Measurements from ENCODE around the gene FAM135A. TPM values are rescaled to one million over a fixed set of nuclear protein-coding genes. Genes with fewer than 3 reads are reported as not detected.
"Not testable (repeated sequence)": the region's sequence is repeated elsewhere in the genome, so short reads cannot be mapped to it uniquely, and the experiment has no call there.

Gene FAM135A
- total and polyA plus RNA-seq, 8 donors: 7.5 to 14.4 (median 8.4) TPM

DNA sequence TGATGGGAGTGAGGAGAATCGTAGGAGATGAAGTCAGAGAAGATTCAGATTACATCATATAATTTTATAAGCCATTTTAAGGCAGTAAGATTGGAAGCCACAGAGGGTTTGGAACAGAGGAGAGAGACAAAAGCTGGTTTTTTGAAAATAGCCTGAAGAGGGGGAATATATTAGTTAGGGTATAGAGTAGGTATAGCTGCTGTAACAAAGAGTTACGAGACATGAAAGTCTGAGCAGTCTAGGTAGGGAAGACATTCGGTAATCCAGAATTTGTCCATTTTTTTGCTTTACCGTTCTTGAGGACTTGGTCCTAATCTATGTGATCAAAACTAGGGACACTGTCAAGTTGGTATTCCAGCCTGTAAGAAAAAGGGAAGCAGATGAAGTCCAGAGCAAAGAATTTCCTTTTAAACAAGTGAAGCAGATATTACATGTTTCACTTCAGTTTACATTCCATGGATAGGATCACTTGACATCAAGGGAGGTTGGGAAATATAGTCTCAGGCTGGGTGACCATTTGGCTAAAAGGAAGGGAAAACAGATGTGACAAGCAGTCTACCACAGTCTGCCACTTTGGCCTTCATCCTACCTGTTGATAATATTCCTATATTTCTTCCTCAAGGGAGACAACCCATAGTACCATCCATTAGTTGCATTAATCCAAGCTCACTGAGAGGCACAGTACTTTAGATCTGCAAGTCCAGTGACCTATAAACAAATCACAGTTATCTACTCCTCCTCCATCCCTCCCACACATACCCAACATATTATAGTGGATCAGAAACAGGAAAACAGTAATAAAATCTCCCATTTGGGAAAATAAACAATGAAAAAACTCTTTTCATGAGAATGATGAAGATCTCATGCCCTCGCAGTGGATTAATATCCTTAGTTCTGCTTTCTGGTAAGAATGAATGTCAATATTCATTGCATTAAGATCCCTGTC is 10.2 kb downstream of the FAM135A start:
- ATAC-seq: no peak
- Histone ChIP-seq H3K27ac (no peak overlapping the region), H3K27me3 (no peaks in the 10 kb centered on the region), H3K36me3 (peaks cover 0 to 3% (median 0%) of the 10 kb centered on the region in 3 donors), H3K4me3 (no peak overlapping the region), H3K4me1 (peaks cover 4 to 13% (median 5%) of the 10 kb centered on the region in 3 donors), H3K9me3 (no peaks in the 10 kb centered on the region)
- WGBS, 2 donors: 94 to 95% methylated on average over 5 of the region's 5 CpGs
- TF ChIP-seq, protein P1, sequence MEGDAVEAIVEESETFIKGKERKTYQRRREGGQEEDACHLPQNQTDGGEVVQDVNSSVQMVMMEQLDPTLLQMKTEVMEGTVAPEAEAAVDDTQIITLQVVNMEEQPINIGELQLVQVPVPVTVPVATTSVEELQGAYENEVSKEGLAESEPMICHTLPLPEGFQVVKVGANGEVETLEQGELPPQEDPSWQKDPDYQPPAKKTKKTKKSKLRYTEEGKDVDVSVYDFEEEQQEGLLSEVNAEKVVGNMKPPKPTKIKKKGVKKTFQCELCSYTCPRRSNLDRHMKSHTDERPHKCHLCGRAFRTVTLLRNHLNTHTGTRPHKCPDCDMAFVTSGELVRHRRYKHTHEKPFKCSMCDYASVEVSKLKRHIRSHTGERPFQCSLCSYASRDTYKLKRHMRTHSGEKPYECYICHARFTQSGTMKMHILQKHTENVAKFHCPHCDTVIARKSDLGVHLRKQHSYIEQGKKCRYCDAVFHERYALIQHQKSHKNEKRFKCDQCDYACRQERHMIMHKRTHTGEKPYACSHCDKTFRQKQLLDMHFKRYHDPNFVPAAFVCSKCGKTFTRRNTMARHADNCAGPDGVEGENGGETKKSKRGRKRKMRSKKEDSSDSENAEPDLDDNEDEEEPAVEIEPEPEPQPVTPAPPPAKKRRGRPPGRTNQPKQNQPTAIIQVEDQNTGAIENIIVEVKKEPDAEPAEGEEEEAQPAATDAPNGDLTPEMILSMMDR (IDR thresholded peaks at IDR 0.05): no peak
- intact Hi-C loops (cut with DNase I): no loop called here
- FAIRE-seq: no peak
- DNase-seq: no peak

DNA sequence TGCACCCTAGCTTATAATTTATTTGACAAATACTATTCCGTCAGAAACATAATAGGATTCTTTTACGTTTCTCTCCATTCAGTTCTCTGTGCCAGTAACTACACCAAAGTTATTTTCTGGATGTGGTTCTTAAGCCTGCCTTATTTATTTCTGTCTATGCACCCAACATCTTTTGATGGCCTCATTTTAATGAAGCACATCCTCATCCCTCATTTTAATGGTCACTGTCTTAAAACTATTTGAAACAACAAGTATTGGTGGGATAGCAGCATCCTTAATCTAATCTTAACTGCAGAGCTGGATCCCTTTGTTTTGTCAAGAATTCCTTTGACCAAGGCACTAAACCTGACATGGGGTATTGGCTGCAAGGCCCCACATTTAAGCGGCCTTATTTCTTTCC is 11.0 kb downstream of the FAM135A start:
- no peaks in the 10 kb centered on the region for H3K27me3 ChIP-seq
- peaks cover 0 to 4% (median 0%) of the 10 kb centered on the region in 3 donors for H3K36me3 ChIP-seq
- peaks cover 4 to 13% (median 5%) of the 10 kb centered on the region in 3 donors for H3K4me1 ChIP-seq
- intact Hi-C loops (cut with DNase I): no loop called here
- no peak overlapping the region for H3K4me3 ChIP-seq
- TF ChIP-seq, protein P1 (IDR thresholded peaks at IDR 0.05): no peak
- no peak for ATAC-seq
- no peak overlapping the region for H3K27ac ChIP-seq
- FAIRE-seq: no peak
- no peak for DNase-seq
- WGBS, 2 donors: 92 to 94% methylated on average over 3 of the region's 3 CpGs
- no peaks in the 10 kb centered on the region for H3K9me3 ChIP-seq

DNA sequence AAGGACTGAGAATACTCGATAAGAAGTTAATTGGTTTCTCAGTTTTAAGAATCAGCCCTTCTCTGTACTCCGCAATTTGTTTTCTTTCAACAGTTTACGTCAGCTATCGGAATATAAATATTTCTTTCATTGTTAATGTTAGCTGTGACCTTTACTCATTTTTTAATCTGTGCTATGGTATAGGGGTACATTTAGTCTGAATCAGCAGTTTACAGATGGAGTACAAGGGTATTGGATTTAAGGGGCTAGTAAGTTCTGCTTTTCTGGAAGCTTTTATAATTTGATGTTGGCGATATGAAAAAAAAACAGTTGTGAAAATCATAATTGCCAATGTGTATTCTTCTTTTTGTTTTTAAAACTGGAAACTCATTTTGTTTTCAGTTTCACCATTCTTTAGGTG is 23.0 kb downstream of the FAM135A start:
- WGBS, 2 donors: 89 to 99% methylated on average over 5 of the region's 5 CpGs
- Histone ChIP-seq H3K27me3 (no peaks in the 10 kb centered on the region), H3K4me3 (no peak overlapping the region), H3K36me3 (no peaks in the 10 kb centered on the region), H3K9me3 (no peaks in the 10 kb centered on the region), H3K4me1 (no peaks in the 10 kb centered on the region), H3K27ac (no peak overlapping the region)
- FAIRE-seq: no peak
- DNase-seq: no peak
- TF ChIP-seq, protein P1 (IDR thresholded peaks at IDR 0.05): no peak
- intact Hi-C loops (cut with DNase I): no loop called here
- ATAC-seq: no peak

DNA sequence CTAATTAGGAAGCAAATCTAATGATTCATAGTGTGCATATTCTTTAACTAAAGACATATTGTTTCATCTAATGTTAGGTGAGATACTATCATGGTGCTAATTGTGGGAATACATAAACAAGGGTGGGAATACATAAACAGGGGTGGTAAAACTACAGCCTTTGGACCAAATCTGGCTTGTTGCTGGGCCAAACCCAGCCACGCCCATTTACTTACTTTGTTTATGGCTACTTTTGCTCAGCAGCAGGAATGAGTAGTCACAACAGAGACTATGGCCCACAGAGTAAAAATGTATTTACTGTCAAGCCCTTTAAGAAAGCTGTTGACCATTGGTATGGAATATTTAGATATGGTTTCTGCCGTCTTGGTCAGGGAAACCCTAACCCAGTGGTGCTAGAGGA is 31.7 kb downstream of the FAM135A start:
- ATAC-seq (no peak), FAIRE-seq (no peak), DNase-seq (no peak)
- Histone ChIP-seq H3K27me3 (no peaks in the 10 kb centered on the region), H3K9me3 (no peaks in the 10 kb centered on the region), H3K27ac (no peak overlapping the region), H3K36me3 (no peaks in the 10 kb centered on the region), H3K4me3 (no peak overlapping the region), H3K4me1 (no peaks in the 10 kb centered on the region)
- intact Hi-C loops (cut with DNase I): no loop called here
- TF ChIP-seq, protein P1 (IDR thresholded peaks at IDR 0.05): no peak
- WGBS, 2 donors: 89 to 98% methylated on average over 2 of the region's 2 CpGs

DNA sequence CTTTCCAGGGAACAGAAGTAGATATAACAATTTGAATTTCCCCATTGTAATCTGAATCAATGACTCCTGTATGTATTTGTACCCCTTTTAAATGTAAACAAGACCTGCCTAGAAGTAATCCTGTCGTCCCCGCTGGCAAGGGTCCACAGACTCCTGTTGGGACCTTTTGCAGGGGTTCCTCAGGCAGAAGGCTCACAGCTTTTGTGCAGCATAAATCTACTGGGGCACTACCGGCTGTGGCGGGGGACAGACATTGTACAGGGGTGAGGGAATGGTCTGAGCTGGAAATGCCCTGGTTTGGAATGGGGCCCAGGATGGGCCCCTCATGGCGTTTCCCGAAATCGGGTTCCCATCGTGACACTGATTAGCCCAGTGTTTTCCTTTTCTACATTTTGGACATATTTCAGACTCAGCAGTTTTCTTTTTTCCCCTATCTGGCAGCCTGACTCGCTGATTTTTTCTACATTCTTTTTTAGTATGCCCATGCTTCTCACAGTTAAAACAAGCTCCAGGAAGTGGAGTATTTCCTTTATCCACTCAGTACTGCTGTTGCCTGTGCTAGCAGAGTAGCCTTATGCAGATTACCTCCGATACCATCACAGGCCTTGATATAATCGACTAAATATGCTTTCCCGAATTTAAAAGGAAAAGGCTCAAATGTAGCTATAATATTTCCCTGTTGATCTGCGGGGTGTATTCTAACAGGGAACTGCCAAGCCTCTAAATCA is 34.2 kb downstream of the FAM135A start:
- DNase-seq; H3K4me1 ChIP-seq; H3K9me3 ChIP-seq; intact Hi-C loops (cut with DNase I); H3K27ac ChIP-seq; H3K36me3 ChIP-seq; H3K4me3 ChIP-seq; FAIRE-seq; H3K27me3 ChIP-seq; ATAC-seq: not testable (repeated sequence)
- WGBS, 2 donors: 92% methylated on average over 13 of the region's 13 CpGs

DNA sequence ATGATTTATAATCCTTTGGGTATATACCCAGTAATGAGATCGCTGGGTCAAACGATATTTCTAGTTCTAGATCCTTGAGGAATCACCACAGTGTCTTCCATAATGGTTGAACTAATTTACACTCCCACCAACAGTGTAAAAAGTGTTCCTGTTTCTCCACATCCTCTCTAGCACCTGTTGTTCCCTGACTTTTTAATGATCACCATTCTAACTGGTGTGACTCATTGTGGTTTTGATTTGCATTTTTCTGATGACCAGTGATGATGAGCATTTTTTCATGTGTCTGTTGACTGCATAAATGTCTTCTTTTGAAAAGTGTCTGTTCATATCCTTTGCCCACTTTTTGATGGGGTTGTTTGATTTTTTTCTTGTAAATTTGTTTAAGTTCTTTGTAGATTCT is 40.6 kb downstream of the FAM135A start:
- H3K27ac ChIP-seq; H3K27me3 ChIP-seq; ATAC-seq; H3K4me1 ChIP-seq; intact Hi-C loops (cut with DNase I); H3K36me3 ChIP-seq; H3K9me3 ChIP-seq; H3K4me3 ChIP-seq; FAIRE-seq; DNase-seq: not testable (repeated sequence)
- 93 to 100% methylated on average over 2 of the region's 2 CpGs for WGBS, 2 donors
